Vagina (tissue), 2 donors: ENCODE data around the gene PTPRN2.

Experiments used
- POLR2AphosphoS5 ChIP-seq, 2 donors: sonication (generic); formaldehyde crosslinking; IDR thresholded peaks; one replicate each; pipeline ENCODE4 v1.9.0; 2017; ENCODE audit warnings: antibody characterized with exemption in 2 of 2, mild to moderate bottlenecking in 2 of 2, low read depth in 1 of 2; ENCODE audit not compliant: insufficient read depth in 1 of 2
- TF ChIP-seq, protein P1 (sequence below), 3 experiments: fragments of 450-650 bp in 2 of 3; fragments of 200-600 bp in 1 of 3; sonication (generic) in 1 of 3; IDR thresholded peaks; one replicate each; pipeline ENCODE4 v1.5.1; 2017 to 2019; ENCODE audit warnings: antibody characterized with exemption in 3 of 3, mild to moderate bottlenecking in 2 of 3, moderate library complexity in 2 of 3

DNA sequence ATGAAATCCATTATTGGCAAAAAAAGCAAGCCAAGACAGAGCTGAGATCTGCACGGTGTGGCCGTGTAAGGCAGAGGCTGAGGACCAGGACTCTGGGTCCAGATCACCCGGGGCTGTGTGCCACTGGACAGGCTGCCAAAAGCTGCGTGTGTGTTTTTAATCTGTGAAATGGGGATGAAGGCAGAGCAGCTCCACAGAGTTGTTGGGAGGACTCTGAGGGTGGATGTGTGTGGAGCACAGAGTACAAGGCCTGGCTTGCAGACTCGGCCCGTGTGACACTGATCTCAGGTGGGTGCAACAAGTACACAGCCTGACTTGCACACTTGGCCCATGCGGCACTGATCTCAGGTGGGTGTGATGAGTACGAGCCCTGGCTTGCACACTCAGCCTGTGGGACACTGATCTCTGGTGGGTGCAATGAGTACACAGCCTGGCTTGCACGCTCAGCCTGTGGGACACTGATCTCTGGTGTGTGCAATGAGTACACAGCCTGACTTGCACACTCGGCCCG, 921.0 kb downstream of the PTPRN2 start:
- TF ChIP-seq, protein P1, sequence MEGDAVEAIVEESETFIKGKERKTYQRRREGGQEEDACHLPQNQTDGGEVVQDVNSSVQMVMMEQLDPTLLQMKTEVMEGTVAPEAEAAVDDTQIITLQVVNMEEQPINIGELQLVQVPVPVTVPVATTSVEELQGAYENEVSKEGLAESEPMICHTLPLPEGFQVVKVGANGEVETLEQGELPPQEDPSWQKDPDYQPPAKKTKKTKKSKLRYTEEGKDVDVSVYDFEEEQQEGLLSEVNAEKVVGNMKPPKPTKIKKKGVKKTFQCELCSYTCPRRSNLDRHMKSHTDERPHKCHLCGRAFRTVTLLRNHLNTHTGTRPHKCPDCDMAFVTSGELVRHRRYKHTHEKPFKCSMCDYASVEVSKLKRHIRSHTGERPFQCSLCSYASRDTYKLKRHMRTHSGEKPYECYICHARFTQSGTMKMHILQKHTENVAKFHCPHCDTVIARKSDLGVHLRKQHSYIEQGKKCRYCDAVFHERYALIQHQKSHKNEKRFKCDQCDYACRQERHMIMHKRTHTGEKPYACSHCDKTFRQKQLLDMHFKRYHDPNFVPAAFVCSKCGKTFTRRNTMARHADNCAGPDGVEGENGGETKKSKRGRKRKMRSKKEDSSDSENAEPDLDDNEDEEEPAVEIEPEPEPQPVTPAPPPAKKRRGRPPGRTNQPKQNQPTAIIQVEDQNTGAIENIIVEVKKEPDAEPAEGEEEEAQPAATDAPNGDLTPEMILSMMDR (IDR thresholded peaks at IDR 0.05), result no peak
- TF ChIP-seq POLR2AphosphoS5 (IDR thresholded peaks at IDR 0.05; ENCODE audit: insufficient read depth in 1 of 2, low read depth in 1 of 2), result no peak
